ENCODE data around the gene NGF.

DNA sequence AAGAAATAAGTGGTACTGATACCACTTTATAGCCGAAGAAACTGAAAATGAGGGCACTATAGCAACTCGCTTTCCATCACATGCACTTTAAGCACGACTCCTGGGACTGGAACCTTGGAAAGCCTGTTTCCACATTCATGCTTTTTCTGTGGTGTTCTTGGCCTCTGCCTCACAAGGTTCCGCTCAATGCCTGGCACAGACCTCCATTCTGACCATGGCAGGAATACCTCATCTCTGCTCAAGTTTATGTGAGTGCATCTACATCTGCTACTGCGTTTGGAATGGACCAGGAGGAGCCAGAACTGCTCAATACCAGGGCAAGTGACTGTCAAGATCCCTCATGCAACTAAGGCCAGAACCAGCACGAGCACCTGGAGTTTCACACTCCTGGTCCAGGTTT lies 11.6 kb downstream of the NGF start:
- TF ChIP-seq, protein P1, sequence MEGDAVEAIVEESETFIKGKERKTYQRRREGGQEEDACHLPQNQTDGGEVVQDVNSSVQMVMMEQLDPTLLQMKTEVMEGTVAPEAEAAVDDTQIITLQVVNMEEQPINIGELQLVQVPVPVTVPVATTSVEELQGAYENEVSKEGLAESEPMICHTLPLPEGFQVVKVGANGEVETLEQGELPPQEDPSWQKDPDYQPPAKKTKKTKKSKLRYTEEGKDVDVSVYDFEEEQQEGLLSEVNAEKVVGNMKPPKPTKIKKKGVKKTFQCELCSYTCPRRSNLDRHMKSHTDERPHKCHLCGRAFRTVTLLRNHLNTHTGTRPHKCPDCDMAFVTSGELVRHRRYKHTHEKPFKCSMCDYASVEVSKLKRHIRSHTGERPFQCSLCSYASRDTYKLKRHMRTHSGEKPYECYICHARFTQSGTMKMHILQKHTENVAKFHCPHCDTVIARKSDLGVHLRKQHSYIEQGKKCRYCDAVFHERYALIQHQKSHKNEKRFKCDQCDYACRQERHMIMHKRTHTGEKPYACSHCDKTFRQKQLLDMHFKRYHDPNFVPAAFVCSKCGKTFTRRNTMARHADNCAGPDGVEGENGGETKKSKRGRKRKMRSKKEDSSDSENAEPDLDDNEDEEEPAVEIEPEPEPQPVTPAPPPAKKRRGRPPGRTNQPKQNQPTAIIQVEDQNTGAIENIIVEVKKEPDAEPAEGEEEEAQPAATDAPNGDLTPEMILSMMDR (IDR thresholded peaks at IDR 0.05), result no peak
- no peak for TF ChIP-seq POLR2A (IDR thresholded peaks at IDR 0.05; ENCODE audit: low read depth)
- no peak for TF ChIP-seq POLR2AphosphoS5 (IDR thresholded peaks at IDR 0.05)
- TF ChIP-seq EP300 (IDR thresholded peaks at IDR 0.05), result no peak
